HG03135 (cell line): Measurements from ENCODE around the gene FKBP1A.
"Not testable (repeated sequence)": the region's sequence is repeated elsewhere in the genome, so short reads cannot be mapped to it uniquely, and the experiment has no call there.

ENCODE experiments used
- ATAC-seq: cut with Tn5 transposase; IDR thresholded peaks from one replicate; pipeline ENCODE4 v1.9.1; 2021; ENCODE audit warnings: mild to moderate bottlenecking, moderate library complexity; ENCODE audit not compliant: unreplicated experiment

Gene FKBP1A

GRCh38 chr20:1368448-1369199 is 24.2 kb downstream of the FKBP1A start:
- ATAC-seq = no peak

GRCh38 chr20:1367479-1367878 is 25.4 kb downstream of the FKBP1A start:
- ATAC-seq = no peak

GRCh38 chr20:1364106-1364505 is 28.7 kb downstream of the FKBP1A start:
- no peak for ATAC-seq

GRCh38 chr20:1363522-1363921 is 29.3 kb downstream of the FKBP1A start:
- no peak for ATAC-seq

DNA sequence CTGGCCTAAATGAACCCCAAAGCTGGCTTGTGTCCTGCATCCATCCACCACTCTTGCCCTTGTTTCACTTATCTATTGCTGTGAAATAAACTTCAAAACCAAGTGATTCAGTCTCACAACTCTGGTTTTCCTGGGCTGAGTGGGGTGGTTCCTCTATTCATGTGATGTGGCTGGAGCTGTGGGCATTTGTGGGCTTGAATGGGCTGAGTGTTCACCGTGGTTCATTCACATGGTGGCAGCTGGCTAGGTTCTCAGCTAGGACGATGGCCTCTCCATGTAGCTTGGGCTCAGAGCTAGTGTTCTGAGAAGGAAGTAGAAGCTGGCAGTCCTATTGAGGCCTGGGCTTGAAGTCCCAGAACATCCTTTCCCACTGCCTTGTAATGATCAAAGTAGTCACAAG is 30.4 kb downstream of the FKBP1A start:
- no peak for ATAC-seq

GRCh38 chr20:1360094-1360846 is 32.6 kb downstream of the FKBP1A start:
- no peak for ATAC-seq

- no peak for ATAC-seq
These were observed 34.8 kb downstream of the FKBP1A start for GRCh38 chr20:1357921-1358671.

DNA sequence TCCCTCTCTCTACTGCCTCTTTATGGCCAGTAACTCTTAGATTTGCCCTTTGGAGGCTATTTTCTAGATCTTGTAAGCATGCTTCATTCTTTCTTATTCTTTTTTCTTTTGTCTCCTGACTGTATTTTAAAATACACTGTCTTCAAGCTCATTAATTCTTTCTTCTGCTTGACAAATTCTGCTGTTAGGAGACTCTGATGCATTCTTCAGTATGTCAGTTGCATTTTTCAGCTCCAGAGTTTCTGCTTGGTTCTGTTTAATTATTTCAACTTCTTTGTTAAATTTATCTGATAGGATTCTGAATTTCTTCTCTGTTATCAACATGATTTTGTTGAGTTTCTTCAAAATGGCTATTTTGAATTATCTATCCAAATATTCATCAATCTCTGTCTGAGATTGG is 38.9 kb downstream of the FKBP1A start:
- ATAC-seq = no peak

DNA sequence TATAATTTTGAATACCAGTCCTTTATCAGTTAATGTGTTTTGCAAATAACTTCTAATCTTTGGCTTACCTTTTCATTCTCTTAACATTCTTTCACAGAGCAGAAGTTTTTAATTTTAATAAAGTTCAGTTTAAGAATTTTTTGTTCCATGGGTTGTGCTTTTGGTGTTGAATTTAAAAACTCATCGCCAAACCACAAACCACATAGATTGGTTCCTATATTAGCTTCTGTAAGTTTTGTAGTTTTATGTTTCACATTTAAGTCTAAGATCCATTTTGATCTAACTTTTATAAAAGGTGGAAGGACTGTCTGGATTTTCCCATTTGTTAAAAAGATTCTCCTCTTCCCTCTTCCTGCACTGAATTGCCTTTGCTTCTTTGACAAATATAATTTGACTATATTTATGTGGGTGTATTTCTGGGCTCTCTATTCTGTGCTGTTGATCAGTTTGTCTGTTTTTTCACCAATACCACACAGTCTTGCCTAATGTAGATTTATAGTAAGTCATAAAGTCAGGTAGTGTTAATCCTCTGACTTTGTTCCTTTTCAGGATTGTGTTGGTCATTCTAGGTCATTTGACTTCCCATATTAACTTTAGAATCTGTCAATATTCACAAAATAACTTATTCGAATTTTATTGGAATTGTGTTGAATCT is 46.4 kb downstream of the FKBP1A start:
- ATAC-seq = no peak

GRCh38 chr20:1345756-1346093 is 47.1 kb downstream of the FKBP1A start:
- ATAC-seq = no peak

DNA sequence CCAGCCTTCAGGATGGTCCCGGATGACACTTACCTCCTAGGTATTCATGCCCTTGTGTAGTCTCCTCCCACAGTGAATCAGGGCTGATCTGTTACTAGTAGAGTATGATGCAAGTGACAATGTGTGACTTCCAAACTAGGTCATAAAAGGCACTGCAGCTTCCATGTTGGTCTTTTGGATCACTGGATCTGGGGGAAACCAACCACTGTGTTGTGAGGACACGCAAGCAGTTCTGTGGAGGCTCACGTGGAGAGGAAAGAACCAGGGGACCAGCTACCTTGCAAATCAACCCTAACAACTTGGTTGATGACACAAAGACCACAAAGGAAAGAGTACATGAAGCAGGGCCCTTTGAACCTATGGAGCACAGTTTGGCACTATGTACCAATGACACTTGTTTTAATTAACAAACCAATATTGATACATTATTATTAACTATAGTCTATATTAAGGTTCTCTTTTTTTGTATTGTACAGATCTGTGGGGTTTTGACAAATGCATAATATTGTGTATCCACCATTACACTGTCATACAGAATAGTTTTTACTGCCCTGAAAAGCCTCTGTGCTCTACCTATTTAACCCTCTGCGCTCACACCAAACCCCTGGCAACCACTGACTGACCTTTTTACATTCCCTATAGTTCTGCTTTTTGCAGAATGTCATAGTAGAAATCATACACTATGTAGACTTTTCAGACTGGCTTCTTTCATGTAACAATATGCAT is 47.7 kb downstream of the FKBP1A start:
- ATAC-seq = no peak

- ATAC-seq = not testable (repeated sequence)
These were observed 49.3 kb downstream of the FKBP1A start for GRCh38 chr20:1343446-1344124.

DNA sequence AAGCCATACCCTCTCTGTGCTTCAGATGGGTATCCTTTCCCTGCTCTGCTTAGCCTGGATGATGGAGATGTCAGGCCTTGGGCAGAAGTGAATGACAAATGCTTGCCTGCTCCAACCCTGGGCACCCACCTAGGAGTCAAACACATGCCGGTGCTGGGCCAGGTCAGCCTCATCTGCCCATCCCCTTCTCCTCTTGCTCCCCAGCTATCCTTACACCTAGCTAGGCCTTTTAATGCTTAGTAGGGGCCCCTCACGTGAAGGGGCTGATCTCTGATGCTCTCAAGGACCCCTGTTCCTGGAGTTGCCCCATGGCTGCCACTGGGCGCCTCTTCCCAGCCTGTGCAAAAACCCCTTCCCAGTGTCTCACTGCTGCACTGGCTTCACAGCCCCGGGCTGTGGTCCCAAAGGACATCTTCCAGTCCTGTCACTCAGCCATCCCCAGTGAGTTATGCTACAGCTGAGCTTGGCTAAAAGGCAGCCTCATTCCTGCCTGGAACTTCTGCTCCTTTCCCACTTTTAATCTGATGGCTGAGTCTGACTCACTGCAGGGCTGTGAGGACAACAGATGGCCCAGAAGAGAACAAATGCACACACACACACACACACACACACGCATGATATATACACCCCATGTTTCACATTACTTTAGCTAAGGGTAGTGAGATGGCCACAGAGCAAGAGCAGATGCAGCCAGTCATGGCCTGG is 51.1 kb downstream of the FKBP1A start:
- no peak for ATAC-seq

GRCh38 chr20:1338801-1339200 is 54.1 kb downstream of the FKBP1A start:
- ATAC-seq = no peak

DNA sequence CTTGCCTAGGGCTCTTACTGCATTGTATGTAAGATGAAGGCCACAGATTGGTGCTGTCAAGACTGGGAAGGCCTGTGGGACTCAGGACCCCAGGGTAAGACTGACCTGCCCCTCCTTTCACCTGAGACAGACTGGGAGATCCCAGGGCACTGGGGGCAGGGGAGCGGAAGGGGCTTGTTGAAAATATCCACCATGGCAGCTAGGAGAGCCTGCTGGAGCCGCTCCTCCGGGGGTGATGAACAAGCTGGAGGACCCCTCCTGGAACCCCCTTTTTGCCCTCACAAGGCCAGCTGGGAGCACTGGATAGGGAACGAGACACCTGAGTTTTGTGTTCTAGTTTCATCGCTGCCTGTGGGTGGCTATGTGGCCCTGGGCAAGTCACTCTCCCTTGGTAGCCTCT is 54.8 kb downstream of the FKBP1A start:
- no peak for ATAC-seq

GRCh38 chr20:1337441-1337840 is 55.4 kb downstream of the FKBP1A start:
- ATAC-seq = no peak

- ATAC-seq = no peak
These were observed 56.0 kb downstream of the FKBP1A start for GRCh38 chr20:1336699-1337367.

GRCh38 chr20:1335961-1336698 is 56.7 kb downstream of the FKBP1A start:
- ATAC-seq = no peak
